ENCODE data around the gene MED15.

DNA sequence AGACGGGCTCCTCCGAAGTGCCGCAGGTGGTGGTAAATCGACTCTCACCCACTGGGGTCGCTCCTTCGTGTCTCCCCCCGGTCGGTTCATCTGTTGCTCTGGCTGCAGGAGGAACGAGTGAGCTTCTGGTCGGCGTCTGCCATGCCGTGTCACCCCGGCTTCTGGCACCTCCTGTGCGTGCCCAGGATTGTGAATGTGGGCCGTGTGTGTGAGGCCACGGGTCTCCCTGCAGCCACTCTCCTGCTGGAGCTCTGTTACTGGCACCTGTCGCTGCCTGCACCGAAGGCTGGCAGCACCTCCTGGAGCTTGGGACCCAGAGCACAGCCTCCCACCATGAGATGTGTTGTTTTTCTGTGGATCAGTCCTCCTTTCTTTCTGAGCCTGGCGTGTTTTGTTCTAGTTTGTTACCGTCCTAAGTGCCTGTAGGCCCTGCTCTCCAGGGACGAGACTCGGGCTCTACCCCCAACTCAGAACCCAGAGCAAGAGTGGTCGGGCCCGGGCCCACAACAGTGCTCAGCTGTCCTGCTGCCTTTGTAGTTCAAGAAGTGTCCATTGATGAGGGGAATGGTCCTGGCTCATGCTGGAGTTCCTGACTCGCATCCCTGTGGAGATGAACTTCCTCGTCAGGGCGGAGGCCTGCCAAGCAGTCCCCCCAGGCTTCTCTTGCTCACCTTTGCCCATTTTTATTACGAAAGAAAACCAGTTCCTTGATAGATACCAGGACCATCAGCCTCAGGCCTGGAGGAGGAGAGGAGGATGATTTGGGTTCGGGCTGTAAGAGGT is 66.6 kb downstream of the MED15 start:
- TF ChIP-seq CTCF (IDR thresholded peaks at IDR 0.05): no peak
- TF ChIP-seq POLR2A (IDR thresholded peaks at IDR 0.05): no peak
